ENCODE data around the gene ACLY. TPM values are rescaled to one million over a fixed set of nuclear protein-coding genes. Genes with fewer than 3 reads are reported as not detected.

Gene ACLY
- total and polyA plus RNA-seq, 2 of the 13 experiments (the other 11 are each of a cell fraction or from before 2014, with no cell fraction given), result 111 to 218 TPM

- peak; percentile 90 for TF ChIP-seq SNAPC4 (CRISPR knock-in tag; IDR thresholded peaks at IDR 0.05)
- peak; percentile 95 for TF ChIP-seq GABPB1 (CRISPR knock-in tag; IDR thresholded peaks at IDR 0.05)
- no peak for TF ChIP-seq ZNF354B (CRISPR knock-in tag; IDR thresholded peaks at IDR 0.05)
- TF ChIP-seq RNF219 (CRISPR knock-in tag; IDR thresholded peaks at IDR 0.05), result no peak; the same call in 1 of the 2 replicates
- TF ChIP-seq ZFY (CRISPR knock-in tag; IDR thresholded peaks at IDR 0.05), result peak; percentile 74
- no peak for TF ChIP-seq SMAD3 (CRISPR knock-in tag; IDR thresholded peaks at IDR 0.05)
- TF ChIP-seq ZHX2 (IDR thresholded peaks at IDR 0.05; ENCODE audit: low read depth), result no peak; the same call in 1 of the 2 replicates
- peak; percentile 44; the same call in 1 of the 2 replicates for TF ChIP-seq ZHX2 (CRISPR knock-in tag; IDR thresholded peaks at IDR 0.05; ENCODE audit: borderline replicate concordance)
- TF ChIP-seq ASH2L (IDR thresholded peaks at IDR 0.05; ENCODE audit: insufficient read length, low read depth, low read length), result peak; percentile 79
- peak; percentile 89; the same call in 1 of the 2 replicates for TF ChIP-seq MIER3 (CRISPR knock-in tag; IDR thresholded peaks at IDR 0.05; ENCODE audit: borderline replicate concordance)
- no peak for TF ChIP-seq ZNF329 (CRISPR knock-in tag; IDR thresholded peaks at IDR 0.05; ENCODE audit: low read depth)
- TF ChIP-seq THYN1 (CRISPR knock-in tag; IDR thresholded peaks at IDR 0.05; ENCODE audit: borderline replicate concordance, low read depth), result no peak
- peak; percentile 88 for TF ChIP-seq ZNF263 (CRISPR knock-in tag; IDR thresholded peaks at IDR 0.05)
- 0 out of 2 replicates have a peak, but pooled peaks have one; percentile 26 for TF ChIP-seq SIN3B (IDR thresholded peaks at IDR 0.05; ENCODE audit: low read length)
These were observed 11.5 kb upstream of the ACLY start, which contains the start of gene ODAD4 (continued) for GRCh38 chr17:41930009-41930832.

Measured in HepG2 (cell line).